Fibroblast of the conjunctiva (primary cell): ENCODE data around the gene COL21A1.

Experiments
- DNase-seq: peaks from one replicate; pipeline ENCODE4 v3.0.0-alpha.2; 2010; ENCODE audit warnings: low read depth

COL21A1 gene

GRCh38 chr6:56106231-56106630, 141.1 kb downstream of the COL21A1 start:
- no peak for DNase-seq

- no peak for DNase-seq
Measured at GRCh38 chr6:56104591-56104990, 142.8 kb downstream of the COL21A1 start.

GRCh38 chr6:56102216-56102615, 145.2 kb downstream of the COL21A1 start:
- DNase-seq: no peak

GRCh38 chr6:56101141-56101553, 146.2 kb downstream of the COL21A1 start:
- peak; percentile 92 for DNase-seq

DNA sequence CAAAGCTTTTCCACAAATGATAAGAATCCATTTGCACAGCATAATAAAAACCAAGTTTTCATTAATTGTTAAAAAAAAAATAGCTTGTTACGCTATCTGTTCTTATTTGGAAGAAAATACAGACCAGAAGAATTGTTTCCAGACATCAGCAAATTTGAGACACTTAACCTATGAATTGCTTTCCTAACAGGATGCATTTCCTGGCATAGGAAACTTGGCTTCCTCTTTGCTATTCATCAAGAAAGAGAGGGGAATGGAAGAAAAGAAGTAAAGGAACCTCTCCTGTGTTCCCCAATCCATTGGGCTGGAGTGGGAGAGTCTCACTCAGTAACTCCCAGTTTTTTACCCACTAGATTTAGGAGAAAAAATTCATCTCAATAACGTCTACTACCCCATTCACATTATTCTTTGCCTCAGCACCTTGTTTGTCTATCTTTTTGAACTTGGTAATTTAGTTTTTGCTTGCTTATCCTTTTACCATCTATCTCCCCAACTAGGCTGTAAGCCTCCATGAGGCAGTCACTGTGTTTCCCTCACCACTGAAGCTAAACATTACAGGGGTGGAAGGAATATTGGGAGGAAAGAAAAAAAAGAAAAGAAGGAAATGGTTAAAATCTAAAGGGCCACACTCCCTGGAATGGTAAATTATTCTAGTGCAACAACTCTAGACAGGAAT, 150.3 kb downstream of the COL21A1 start:
- no peak for DNase-seq

- DNase-seq: no peak
Measured at GRCh38 chr6:56096541-56096940, 150.8 kb downstream of the COL21A1 start.

DNA sequence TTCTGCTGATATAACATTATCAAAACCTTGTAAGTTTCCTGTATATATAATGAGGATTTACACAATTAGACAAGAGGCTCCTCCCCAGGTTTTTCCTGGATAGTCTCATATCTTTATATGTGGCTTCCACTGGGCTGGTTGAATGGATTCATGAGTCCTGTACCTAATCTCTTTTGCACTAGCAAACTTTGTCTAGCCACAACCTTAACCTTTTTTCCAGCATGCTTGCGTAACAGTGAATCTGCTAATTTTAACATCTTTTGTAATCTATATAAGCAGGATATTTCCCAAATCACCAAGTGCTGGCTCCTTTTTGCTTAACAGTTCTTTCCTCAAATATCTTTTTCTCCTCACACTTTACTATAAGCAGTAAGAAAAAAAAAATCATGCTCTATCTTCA, 153.6 kb downstream of the COL21A1 start:
- no peak for DNase-seq

DNA sequence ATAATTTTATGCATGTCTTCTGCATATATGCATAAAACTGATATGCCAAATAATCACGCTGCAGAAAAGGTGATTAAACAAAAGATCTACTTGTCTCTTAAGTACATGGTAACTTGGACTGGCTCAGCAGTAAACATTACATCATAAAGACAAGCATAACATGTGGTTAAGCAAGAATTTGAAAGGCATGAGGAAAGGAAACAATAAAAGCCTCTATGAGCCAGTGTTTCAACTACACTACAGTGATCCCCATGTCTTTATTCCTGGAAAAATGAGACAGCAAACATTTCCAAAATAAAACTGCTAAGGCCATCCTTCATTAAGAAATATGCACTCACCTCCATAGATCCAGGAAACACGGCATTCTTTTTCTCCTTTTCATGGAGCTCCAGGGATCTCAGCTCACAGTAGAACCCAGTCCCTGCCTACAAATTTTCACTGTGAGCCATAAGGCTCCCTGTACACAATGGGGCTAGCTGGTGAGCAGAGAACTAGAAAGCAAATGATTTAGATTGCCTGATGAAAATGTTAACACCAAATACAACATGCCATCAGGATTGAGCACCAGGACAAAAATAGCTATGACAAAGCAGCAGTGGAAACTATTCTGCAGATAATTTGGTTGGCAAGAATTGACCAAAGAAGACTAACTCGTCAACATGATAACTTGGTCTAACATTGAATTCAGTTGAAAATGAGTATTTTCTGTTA, 156.1 kb downstream of the COL21A1 start:
- peak; percentile 86 for DNase-seq

DNA sequence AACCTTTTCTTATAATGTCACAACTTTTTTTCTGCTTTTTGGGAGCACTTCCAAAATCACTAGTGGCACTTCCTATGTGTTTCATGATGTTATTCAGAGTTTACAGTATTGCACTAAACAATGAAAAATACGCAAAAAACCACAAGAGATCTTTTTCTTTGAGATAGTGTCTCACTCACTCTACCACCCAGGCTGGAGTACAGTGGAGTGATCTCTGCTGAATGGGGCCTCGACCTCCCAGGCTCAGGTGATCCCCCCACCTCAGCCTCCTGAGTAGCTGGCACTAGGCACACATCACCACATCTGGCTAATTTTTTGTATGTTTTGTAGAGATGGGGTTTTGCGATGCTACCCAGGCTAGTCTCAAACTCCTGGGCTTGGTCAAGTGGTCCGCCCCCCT, 158.7 kb downstream of the COL21A1 start:
- DNase-seq: no peak

DNA sequence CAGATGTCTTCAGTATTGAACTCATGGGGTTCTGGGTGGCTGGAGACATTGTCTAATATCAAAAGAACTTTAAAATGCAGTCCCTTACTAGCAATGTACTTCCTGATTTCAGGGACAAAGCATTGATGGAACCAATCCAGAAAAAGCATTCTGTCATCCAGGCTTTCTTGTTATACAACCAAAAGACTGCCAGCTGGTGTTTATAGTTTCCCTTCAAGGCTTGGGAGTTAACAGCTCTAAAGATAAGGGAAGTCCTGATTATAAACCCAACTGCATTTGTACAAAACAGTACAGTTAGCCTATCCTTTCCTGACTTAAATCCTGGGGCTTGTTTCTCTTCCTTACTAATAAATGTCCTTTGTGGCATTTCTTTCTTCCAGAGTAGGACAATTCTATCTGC, 160.0 kb downstream of the COL21A1 start:
- no peak for DNase-seq

DNA sequence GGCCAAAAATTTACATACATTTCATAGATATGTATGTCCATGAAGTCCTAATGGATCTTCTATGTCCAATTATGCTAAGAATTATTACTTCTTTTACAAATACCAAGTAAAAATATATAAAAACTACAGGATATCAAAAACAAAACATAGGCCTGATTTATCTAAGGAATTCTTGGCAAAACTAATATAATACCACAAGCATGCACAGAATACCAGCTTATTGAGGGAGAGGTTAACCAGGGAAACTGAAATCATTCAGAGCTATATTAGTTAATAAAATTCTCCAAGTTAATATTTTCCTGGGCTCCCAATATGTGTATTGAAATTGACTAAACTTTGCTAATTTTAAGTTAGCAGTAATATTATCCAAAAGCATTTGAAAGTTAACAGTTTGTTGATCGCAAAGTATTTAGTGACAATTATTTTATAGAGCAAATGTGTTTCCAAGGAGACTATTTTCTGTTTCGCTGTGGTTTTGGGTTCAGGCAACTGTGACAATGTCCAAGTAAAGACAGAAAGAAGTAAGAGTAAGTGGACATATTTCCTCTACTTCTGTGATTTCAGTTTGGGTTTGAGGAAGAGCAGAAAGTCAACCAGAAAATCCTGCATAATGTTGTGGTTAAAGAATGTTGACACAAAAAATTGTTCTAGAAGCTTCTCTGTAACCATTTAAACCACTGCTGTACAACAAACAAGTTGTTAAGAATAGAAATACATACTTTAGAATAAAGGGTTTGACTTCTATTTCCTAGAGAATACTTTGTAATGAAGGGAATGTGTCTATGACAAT, 167.4 kb downstream of the COL21A1 start:
- no peak for DNase-seq

DNA sequence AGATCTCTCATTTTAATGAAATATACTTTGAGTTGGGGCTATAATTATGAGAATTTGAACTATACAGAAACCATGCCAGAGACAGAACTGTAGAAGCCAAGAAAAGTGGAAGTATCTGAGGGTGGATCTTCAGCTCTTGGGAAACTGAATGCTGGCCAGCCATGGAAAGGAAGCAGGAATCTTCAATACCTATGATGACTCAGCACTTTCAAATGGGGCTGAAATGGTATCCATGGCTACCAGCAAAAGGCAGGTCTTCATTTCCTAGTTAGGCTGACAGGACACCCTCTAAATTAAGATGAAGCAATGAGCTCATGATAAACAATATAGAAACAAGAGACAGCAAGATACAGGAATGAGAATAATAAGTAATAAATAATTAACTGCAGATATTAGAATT, 171.3 kb downstream of the COL21A1 start:
- DNase-seq: no peak

- DNase-seq: no peak
Measured at GRCh38 chr6:56073761-56074160, 173.6 kb downstream of the COL21A1 start.

DNA sequence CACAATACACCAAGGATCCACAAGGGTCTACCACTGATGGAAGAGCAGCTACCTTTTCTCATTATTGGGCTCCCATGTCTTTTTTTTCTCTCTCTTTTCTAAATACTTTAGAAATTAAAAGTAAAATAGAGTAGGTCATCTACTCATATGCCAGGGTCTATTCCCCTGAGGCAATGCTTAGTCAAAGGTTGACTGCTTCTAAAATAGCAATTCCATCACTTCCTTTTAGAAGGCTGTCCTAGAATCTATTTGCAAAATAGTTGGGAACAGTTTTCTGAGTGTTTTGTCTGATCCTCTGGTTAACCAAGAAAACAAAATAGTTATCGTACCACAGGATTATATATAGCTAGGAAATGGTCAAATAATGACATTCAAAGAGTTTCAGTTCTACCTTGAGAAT, 174.1 kb downstream of the COL21A1 start:
- peak; percentile 80 for DNase-seq

- DNase-seq: peak; percentile 96
Measured at GRCh38 chr6:56072856-56073255, 174.5 kb downstream of the COL21A1 start.

- DNase-seq: no peak
Measured at GRCh38 chr6:56065408-56065807, 182.0 kb downstream of the COL21A1 start.

DNA sequence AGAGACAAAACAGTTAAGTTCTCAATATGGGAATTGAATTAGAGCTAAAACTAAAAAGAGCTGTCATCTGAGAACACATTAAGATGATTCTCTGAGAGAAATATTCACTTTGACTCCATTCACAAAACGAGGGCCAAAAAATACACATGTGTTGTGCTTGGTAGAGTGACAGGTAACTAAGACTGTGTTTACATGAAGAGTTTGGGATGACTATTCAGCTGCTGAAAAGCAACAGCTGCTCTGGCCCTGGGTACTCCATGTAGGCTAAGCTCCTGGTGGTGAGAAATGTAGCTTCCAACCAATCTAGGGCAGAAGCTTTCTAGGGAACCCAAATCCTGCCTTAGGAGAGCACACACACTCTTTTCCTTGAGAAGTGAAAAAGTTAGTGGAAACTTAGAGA, 184.5 kb downstream of the COL21A1 start:
- DNase-seq: peak; percentile 65

GRCh38 chr6:56058636-56059035, 188.7 kb downstream of the COL21A1 start:
- no peak for DNase-seq

GRCh38 chr6:56055081-56055704, 192.2 kb downstream of the COL21A1 start:
- no peak for DNase-seq

DNA sequence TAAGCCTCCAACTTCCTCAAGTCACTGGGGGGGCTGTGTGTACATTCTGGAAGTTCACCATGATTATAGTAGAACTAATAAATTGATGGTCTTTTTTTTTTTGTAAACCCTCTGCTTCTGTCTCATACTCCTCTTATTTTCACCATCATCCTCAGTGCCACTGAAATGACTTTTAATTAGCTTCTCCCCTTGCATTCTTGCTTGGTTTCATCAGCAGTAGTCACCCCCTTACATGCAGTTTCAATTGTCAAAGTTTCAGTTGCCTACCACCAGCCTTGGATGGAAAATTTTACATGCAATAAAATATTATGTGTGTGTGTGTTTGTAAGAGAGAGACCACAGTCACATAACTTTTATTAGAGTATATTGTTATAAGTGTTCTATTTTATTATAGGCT, 196.2 kb downstream of the COL21A1 start:
- no peak for DNase-seq

GRCh38 chr6:56050530-56051201, 196.7 kb downstream of the COL21A1 start:
- no peak for DNase-seq

DNA sequence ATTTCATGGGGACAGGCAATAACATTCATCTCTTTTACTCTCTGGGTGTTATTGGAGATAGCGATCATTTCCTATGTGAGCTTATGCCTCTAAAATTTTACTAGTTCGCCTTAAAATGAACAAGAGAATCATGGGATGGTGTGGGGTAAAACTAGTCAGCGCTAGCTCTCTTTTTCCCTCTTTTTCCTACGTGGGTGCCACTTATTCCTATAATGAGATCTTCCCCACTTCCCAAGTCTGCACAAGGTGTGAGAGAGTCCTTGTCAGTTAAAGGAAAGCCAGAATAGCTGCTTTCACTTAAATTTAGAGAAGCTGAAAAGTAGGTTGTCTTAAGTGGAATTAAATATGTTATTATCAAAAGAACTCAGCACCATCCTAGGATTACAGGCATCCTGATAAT, 198.8 kb downstream of the COL21A1 start:
- no peak for DNase-seq
